Activated T-cell treated with anti-CD3 and anti-CD28 coated beads for 4 hours (primary cell): ENCODE data around the gene CTU2.
"Not testable (repeated sequence)": the region's sequence is repeated elsewhere in the genome, so short reads cannot be mapped to it uniquely, and the experiment has no call there.

ENCODE experiments used
- DNase-seq: peaks from one replicate; pipeline ENCODE4 v3.0.0-alpha.2; 2020

The CTU2 gene

GRCh38 chr16:88706229-88706964 is at the start of gene CTU2, which contains the start of gene RNF166:
Gene CTU2 (plus strand): TSS chr16:88706503. CDS start chr16:88706531, 28 bp downstream.
Gene RNF166 (minus strand): TSS chr16:88706408. CDS start chr16:88706325, 83 bp downstream.
- DNase-seq: peak; percentile 90

DNA sequence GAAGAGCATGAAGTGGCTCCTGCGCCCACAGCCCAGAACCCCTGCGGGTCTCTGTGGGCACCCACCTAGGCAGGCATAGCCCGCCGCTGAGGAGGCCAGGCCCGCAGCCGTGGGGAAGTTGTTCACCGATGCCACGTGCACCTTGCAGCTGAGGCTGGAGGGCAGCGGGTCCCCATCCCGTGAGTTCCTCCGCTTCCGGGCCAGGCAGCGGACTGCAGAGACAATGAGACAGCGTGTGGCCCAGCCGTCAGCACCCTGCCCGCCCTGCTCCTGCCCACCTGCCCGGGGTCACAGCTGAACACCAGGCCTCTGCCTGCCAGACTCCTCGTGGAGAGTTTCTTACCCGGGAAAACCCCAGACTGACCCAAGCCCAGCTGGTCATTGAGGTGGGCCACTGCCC is 48.9 kb upstream of the CTU2 start:
- DNase-seq: no peak

DNA sequence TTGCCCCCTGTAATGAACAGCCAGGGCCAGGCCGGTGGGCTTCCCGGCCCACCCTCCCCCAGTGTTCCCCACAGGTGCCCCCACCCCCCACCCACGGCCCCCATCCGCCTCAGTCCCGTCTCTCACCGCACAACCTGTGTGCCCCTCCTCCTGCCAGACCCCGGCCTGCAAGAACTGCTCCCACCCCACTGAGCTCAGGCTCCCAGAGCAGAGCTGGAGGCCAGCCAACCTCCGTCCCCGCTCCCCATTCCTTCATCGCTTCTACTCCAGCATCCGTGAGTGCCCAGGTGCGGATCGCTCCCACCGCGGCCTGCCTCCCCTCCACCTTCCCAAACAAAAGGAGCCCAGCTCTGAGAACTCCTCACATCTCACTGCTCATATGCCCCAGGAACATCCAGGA is 47.6 kb upstream of the CTU2 start:
- DNase-seq: no peak

DNA sequence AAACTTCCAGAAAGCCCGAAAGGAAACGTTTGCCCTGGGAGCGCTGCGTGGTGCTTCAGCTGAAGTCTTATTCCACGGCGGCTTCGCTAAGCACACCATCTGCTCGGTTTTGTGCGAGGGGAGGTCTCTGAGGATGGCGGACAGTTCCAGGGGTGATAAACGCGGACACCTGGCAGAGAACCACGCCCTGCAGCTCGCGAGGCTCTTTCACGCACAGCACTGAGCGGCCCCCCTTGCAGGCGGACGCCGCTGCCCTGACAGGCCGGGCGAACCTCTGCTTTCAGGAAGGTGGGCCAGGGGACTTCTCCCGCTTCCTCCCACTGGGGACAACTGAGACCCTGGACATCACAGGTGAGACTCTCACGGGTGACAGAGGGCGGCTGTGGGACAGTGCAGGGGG is 47.1 kb upstream of the CTU2 start:
- no peak for DNase-seq

DNA sequence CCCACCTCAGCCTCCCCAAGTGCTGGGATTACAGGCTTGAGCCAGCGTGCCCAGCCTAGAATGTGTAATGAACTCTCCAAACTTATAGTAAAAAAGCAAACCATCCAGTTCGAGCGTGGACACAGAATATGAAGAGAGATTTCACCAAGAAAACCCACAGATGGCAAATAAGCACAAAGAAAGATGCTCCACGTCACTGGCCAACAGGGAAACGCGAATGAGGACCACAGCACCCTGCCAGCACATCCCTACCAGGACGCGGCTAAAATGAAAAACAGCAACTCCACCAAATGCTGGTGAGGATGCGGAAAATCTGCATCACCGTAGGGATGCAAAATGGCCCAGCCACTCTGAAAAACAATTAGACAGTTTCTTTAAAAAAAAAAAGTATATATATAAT is 44.8 kb upstream of the CTU2 start:
- no peak for DNase-seq

GRCh38 chr16:88662222-88662842 is 44.0 kb upstream of the CTU2 start:
- DNase-seq: no peak

DNA sequence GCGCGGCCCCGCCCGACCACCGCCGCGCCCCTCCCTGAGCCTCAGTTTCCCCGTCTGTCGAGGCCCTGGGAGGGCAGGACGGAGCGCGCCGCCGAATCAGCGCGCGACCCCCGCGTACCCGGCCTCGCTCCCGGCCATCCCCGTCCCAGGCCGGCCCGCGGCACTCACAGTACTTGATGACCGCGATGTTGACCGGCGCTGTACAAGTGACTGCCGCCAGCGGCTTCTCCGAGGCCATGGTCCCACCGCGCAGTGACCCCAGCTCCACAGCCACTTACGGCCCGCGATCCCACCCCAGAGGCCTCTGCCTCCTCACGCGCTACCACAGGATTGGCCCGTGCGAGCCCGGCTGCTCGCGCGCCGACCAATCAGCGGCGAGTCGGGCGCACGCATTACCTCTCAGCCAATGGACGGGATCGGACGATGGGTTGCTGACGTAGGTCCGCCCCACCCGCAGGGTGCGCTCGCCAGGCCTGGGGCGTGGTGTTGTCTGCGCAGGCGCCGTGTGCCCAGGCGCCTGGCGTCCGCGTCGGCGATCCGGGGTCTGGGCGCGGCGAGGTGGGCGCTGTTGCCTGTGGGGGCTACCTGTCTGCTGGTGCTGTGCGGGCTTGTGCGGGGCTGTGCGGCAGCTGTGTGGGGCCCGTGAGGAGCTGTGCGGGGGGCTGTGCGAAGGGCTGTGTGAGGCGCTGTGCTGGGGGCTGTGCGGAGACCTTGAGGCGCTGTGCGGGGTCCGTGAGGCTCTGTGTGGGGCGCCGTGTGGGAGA is 43.3 kb upstream of the CTU2 start, which contains the start of gene MVD:
Gene MVD (minus strand): TSS at position 249 of the 764 bp plus-strand sequence. CDS start 11 bp downstream, at position 238.
- DNase-seq: peak; percentile 90

DNA sequence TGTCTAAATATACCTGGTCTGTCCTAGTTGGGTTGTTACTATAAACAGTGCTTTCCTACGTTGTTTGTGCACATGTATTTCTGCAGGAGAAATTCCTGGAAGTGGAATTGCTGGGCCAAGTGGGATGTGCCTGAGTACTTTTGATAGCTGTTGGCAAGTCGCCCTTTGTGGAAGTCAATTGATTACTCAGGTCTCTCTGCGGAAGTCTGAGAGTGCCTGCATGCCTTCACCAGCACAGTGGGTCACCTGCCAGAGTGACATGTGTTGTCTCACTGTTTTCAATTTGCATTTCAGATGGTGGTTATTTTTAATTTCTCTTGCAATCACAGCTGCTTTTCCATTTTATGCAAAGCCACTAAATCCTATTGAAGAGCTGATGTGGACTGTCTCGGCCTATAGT is 41.2 kb upstream of the CTU2 start:
- DNase-seq: no peak

DNA sequence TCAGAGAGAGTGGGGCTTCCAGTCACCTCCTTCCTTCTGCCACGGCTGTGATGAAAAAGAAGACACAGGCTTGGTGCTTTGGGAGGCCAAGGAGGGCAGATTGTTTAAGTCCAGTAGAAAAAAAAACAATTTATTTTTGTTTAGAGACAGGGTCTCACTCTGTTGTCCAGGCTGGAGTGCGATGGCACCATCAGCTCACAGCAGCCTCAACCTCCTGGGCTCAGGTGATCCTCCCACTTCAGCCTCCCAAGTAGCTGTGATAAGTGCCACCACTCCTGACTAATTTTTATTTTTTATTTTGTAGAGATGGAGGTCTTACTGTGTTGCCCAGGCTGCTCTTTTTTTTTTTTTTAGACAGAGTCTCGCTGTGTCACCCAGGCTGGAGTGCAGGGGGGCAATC is 40.7 kb upstream of the CTU2 start:
- no peak for DNase-seq

GRCh38 chr16:88667461-88667860 is 38.8 kb upstream of the CTU2 start:
- no peak for DNase-seq

- not testable (repeated sequence) for DNase-seq
Observed at GRCh38 chr16:88669493-88669892, 36.8 kb upstream of the CTU2 start.

GRCh38 chr16:88669980-88670379 is 36.3 kb upstream of the CTU2 start:
- no peak for DNase-seq

GRCh38 chr16:88671806-88672205 is 34.5 kb upstream of the CTU2 start:
- DNase-seq: no peak

DNA sequence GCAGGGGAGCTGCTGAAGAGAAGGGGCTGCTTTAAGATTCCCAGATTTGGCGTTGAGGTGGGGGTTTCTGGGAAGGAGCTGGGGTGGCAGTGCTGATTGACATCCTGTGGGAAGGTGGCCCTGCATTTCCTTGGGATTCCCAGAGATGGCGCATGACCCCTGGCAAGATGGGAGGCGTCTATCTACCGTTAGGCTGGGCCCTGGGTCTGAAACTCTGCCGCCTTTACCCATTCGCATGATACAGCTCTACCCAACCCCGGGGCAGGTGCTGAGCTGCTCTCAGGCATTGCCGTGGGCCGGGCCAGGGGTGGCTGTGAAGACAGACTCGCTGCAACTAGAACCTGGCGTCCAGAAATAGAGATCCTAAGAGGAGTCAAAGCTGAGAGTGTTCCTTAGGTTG is 33.5 kb upstream of the CTU2 start:
- DNase-seq: no peak

DNA sequence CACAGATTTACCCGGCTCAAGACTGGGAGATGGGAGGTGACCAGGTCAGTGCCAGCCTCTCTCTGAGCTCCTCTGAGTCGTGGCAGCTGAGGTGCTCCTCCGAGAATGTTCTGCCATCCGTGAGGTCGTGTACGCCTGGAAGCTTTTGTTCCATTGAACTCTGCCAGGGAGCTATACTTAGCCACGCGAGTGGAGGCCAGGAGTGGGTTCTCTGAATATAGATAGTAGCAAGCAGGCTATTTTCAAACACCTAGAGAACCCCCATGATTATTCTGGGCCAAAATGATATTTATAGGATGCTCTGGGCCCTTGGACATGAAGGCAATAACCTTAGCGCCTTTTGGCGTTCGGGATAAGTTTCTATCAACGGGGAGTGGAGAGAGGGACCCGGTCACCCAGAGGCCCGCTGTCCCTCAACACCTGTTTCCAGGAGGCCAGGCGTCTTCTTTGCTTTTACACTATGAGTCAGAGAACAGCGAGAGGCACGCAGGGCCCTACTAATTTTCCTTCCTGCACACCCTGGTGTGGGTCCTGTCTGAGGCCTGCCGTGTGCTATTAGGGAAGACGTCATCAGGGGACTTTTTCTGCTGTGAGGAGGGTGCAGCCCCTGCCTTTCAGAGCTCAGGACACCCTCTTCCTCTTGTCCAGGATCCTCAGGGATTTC is 32.5 kb upstream of the CTU2 start:
- DNase-seq: no peak

DNA sequence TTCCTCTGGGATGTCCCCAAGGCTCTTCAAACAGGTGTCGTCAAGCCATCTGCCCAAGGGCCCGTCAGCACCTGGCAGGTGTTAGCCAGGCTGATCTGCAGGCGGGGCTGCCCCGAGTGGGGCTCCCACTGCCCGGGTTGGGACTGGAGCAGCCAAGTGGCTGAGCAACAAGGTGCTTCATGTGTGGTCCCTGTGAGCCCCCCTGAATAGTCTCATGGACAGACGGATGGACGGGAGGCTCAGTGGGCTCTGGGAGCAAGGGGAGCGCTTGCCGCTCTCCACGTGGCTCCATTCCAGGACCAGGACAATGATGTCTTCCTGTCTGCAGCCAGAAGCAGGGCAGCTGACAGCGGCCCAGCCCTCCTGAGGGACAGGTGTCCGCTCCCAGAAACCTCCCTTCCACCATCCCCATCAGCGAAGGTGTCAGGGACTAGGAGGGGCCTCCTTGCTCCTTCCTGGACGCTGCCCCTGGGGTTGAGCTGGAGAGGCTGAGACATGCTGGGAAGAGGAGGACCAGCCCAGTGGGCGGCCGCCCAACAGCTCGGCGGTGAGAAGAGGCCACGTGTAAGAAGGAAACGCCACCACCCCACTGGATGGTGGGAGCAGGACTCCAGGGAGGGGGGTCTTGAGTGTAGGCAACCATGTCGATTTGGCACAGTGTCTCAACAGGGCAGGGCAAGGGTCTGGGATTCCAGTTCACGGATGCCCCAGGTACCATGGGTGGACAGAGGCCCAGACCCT is 29.6 kb upstream of the CTU2 start:
- no peak for DNase-seq

- DNase-seq: no peak
Observed at GRCh38 chr16:88677721-88678120, 28.6 kb upstream of the CTU2 start.

- no peak for DNase-seq
Observed at GRCh38 chr16:88678224-88678979, 27.9 kb upstream of the CTU2 start.

DNA sequence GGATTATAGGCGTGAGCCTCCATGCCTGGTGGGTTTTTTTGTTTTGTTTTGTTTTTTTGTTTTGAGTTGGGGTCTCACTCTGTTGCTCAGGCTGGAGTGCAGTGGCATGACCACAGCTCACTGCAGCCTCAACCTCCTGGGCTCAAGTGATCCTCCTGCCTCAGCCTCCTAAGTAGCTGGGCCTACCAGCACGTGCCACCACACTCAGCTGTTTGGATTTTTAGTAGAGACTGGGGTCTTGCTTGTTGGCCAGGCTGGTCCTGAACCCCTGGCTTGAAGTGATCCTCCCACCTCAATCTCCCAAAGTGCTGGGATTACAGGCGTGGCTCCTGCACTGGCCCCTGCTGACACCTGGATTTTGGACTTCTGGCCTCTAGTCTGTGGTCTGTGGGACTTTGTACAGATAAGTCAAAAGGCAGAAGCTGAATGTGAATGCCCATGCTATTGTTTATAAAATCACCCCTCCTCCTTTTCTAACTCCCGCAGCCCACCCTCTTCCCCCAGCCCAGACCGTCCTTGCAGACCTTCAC is 25.7 kb upstream of the CTU2 start:
- no peak for DNase-seq

- no peak for DNase-seq
Observed at GRCh38 chr16:88681084-88681680, 25.1 kb upstream of the CTU2 start.
